H1 (cell line): ENCODE results near the gene ILF2. TPM values are rescaled to one million over a fixed set of nuclear protein-coding genes. Genes with fewer than 3 reads are reported as not detected.

ENCODE experiments used
- CTCF ChIA-PET: fragments of 300-600 bp; sonication (Branson Sonifier 250); formaldehyde crosslinking; loops from one replicate; lab custom pipeline; 2021; ENCODE audit not compliant: partially characterized antibody; lab: Charles Lee
- POLR2A ChIA-PET: fragments of 300-600 bp; sonication (Branson Sonifier 250); formaldehyde crosslinking; loops from one replicate; lab custom pipeline; 2021; ENCODE audit warnings: inconsistent platforms; ENCODE audit not compliant: partially characterized antibody; lab: Charles Lee
- DNase-seq, 2 experiments: peaks; one replicate each; pipeline versions ENCODE4 v3.0.0 to v3.0.0-alpha.2; 2010 to 2022; ENCODE audit warnings: low spot score in 2 of 2, low read depth in 1 of 2, mixed read lengths in 1 of 2
- FAIRE-seq: peaks from 2 replicates; lab custom pipeline; 2011; peaks lifted over from hg19 to GRCh38; lab: Jason Lieb, UNC
- H2AFZ ChIP-seq: 2 replicates; pipeline ENCODE4 v1.8.1; 2012; ENCODE audit warnings: low read length, inconsistent platforms
- H2AK5ac ChIP-seq: 2 replicates; pipeline ENCODE4 v1.6.1; 2013; ENCODE audit warnings: low read depth, low read length
- H2BK120ac ChIP-seq: replicated peaks from 2 replicates; pipeline ENCODE3; 2013; ENCODE audit warnings: low read depth, low read length, inconsistent platforms
- H2BK12ac ChIP-seq: 2 replicates; pipeline ENCODE4 v1.6.1; 2013; ENCODE audit warnings: low read depth, low read length
- H2BK15ac ChIP-seq: 2 replicates; pipeline ENCODE4 v1.6.1; 2013; ENCODE audit warnings: low read length
- H2BK20ac ChIP-seq: 2 replicates; pipeline ENCODE4 v1.6.1; 2013; ENCODE audit warnings: low read length
- H2BK5ac ChIP-seq: 2 replicates; pipeline ENCODE4 v1.6.1; 2013; ENCODE audit warnings: low read depth, low read length
- H3K14ac ChIP-seq: 2 replicates; pipeline ENCODE4 v1.6.1; 2013; ENCODE audit warnings: inconsistent platforms; ENCODE audit not compliant: insufficient read length
- H3K18ac ChIP-seq: 2 replicates; pipeline ENCODE4 v1.6.1; 2013; ENCODE audit warnings: low read length; ENCODE audit errors: extremely low read depth
- H3K23ac ChIP-seq: 2 replicates; pipeline ENCODE4 v1.6.1; 2013; ENCODE audit warnings: inconsistent platforms; ENCODE audit not compliant: insufficient read length
- H3K23me2 ChIP-seq: 2 replicates; pipeline ENCODE4 v1.6.1; 2013; ENCODE audit warnings: low read depth, low read length
- H3K27ac ChIP-seq: 2 replicates; pipeline ENCODE4 v1.6.1; 2011; ENCODE audit warnings: low read depth, low read length, inconsistent platforms
- H3K27me3 ChIP-seq, 4 experiments: replicated peaks in 1 of 4; 1 replicate in 1 of 4; 2 replicates in 3 of 4; pipeline versions ENCODE4 v1.6.1 to v1.8.1; 2011 to 2013; ENCODE audit warnings: low read length in 3 of 4, mild to moderate bottlenecking in 3 of 4, inconsistent platforms in 2 of 4, mixed read lengths in 2 of 4, moderate library complexity in 1 of 4; ENCODE audit not compliant: control insufficient read depth in 3 of 4, insufficient read depth in 3 of 4; ENCODE audit errors: extremely low read depth in 1 of 4
- H3K36me3 ChIP-seq, 4 experiments: 2 replicates each; pipeline versions ENCODE4 v1.6.1 to v1.8.1; 2011 to 2013; ENCODE audit warnings: mild to moderate bottlenecking in 4 of 4, low read length in 3 of 4, moderate library complexity in 2 of 4, control low read depth in 1 of 4, inconsistent platforms in 1 of 4; ENCODE audit not compliant: insufficient read depth in 4 of 4, control insufficient read depth in 2 of 4
- H3K4ac ChIP-seq: replicated peaks from 2 replicates; pipeline ENCODE3; 2013; ENCODE audit warnings: low read length, low read depth, mixed read lengths, inconsistent platforms; ENCODE audit not compliant: insufficient read length
- H3K4me1 ChIP-seq, 4 experiments: replicated peaks in 1 of 4; 1 replicate in 1 of 4; 2 replicates in 3 of 4; pipeline versions ENCODE4 v1.6.1 to v1.8.1; 2011 to 2013; ENCODE audit warnings: low read length in 3 of 4, inconsistent platforms in 2 of 4, mixed read lengths in 1 of 4; ENCODE audit not compliant: insufficient read depth in 4 of 4, control insufficient read depth in 3 of 4
- H3K4me2 ChIP-seq, 2 experiments: 2 replicates each; pipeline versions ENCODE4 v1.6.1 to v1.8.1; 2011 to 2013; ENCODE audit warnings: low read depth in 2 of 2, low read length in 2 of 2, control low read depth in 1 of 2, inconsistent platforms in 1 of 2, mild to moderate bottlenecking in 1 of 2; ENCODE audit not compliant: insufficient read depth in 1 of 2
- H3K4me3 ChIP-seq, 4 experiments: fragments of 200-600, 300-600 bp in 1 of 4; sonication (generic), shearing (Covaris generic), sonication (Bioruptor Twin) in 1 of 4; 2 replicates each; pipeline versions ENCODE4 v1.5.1 to v1.8.1; 2011 to 2016; ENCODE audit warnings: low read length in 4 of 4, low read depth in 3 of 4, control low read depth in 2 of 4, inconsistent platforms in 2 of 4, mild to moderate bottlenecking in 2 of 4, mixed read lengths in 1 of 4, moderate library complexity in 1 of 4; ENCODE audit not compliant: insufficient read depth in 2 of 4; ENCODE audit errors: extremely low read depth in 1 of 4
- H3K56ac ChIP-seq: replicated peaks from 2 replicates; pipeline ENCODE3; 2013; ENCODE audit warnings: low read depth, mild to moderate bottlenecking, mixed read lengths, low read length, inconsistent platforms; ENCODE audit not compliant: insufficient read length
- H3K79me1 ChIP-seq: 2 replicates; pipeline ENCODE4 v1.6.1; 2013; ENCODE audit warnings: low read depth, low read length, control low read depth
- H3K79me2 ChIP-seq, 2 experiments: 2 replicates each; pipeline versions ENCODE4 v1.6.1 to v1.8.1; 2012 to 2013; ENCODE audit warnings: low read length in 2 of 2, mild to moderate bottlenecking in 2 of 2, inconsistent platforms in 1 of 2; ENCODE audit not compliant: insufficient read depth in 2 of 2, control insufficient read depth in 1 of 2
- H3K9ac ChIP-seq, 4 experiments: replicated peaks in 1 of 4; 1 replicate in 1 of 4; 2 replicates in 3 of 4; pipeline versions ENCODE4 v1.6.1 to v1.8.1; 2011 to 2013; ENCODE audit warnings: low read depth in 3 of 4, low read length in 3 of 4, control low read depth in 2 of 4, mild to moderate bottlenecking in 2 of 4, moderate library complexity in 2 of 4, inconsistent platforms in 1 of 4; ENCODE audit errors: extremely low read depth in 1 of 4
- H3K9me3 ChIP-seq, 2 experiments: 2 replicates each; pipeline versions ENCODE4 v1.6.1 to v1.8.1; 2012 to 2013; ENCODE audit warnings: mild to moderate bottlenecking in 2 of 2, moderate library complexity in 2 of 2, control low read depth in 1 of 2, inconsistent platforms in 1 of 2, low read depth in 1 of 2, low read length in 1 of 2, mixed read lengths in 1 of 2; ENCODE audit not compliant: insufficient read depth in 2 of 2
- H4K20me1 ChIP-seq, 2 experiments: replicated peaks in 1 of 2; 2 replicates each; pipeline versions ENCODE3 to v1.8.1; 2011 to 2013; ENCODE audit warnings: inconsistent platforms in 2 of 2, low read length in 2 of 2, mild to moderate bottlenecking in 1 of 2; ENCODE audit not compliant: insufficient read depth in 2 of 2, control insufficient read depth in 1 of 2
- H4K5ac ChIP-seq: 2 replicates; pipeline ENCODE4 v1.6.1; 2013; ENCODE audit warnings: low read length, low read depth, mixed read lengths, inconsistent platforms; ENCODE audit not compliant: insufficient read length
- H4K8ac ChIP-seq: 2 replicates; pipeline ENCODE4 v1.8.0; 2013; ENCODE audit warnings: mild to moderate bottlenecking, moderate library complexity, low read length, inconsistent platforms; ENCODE audit not compliant: insufficient read depth; ENCODE audit errors: extremely low read depth
- H4K91ac ChIP-seq: replicated peaks from 2 replicates; pipeline ENCODE3; 2013; ENCODE audit warnings: low read length, mixed read lengths, inconsistent platforms; ENCODE audit not compliant: insufficient read length
- CREB1 ChIP-seq: IDR thresholded peaks from 2 replicates; pipeline ENCODE4 v1.6.1; 2012; ENCODE audit warnings: inconsistent platforms
- POLR2A ChIP-seq, 2 experiments: IDR thresholded peaks; 1 replicate in 1 of 2; 2 replicates in 1 of 2; pipeline ENCODE4 v1.6.1; 2011; ENCODE audit warnings: low read depth in 2 of 2, low read length in 2 of 2, mild to moderate bottlenecking in 2 of 2; ENCODE audit errors: control extremely low read depth in 1 of 2
- YY1 ChIP-seq: IDR thresholded peaks from 2 replicates; pipeline ENCODE4 v1.6.1; 2011; ENCODE audit warnings: low read depth, mild to moderate bottlenecking, low read length
- WGBS, 2 experiments: shearing (Covaris generic) in 1 of 2; methylation state at CpG; one replicate each; pipeline versions ENCODE4 v1.1.6 to v1.1.7; 2013 to 2015; ENCODE audit warnings: low lambda C conversion rate in 2 of 2, mixed read lengths in 2 of 2, inconsistent platforms in 1 of 2, low coverage in 1 of 2, missing lambda C conversion rate in 1 of 2; ENCODE audit not compliant: insufficient replicate concordance in 2 of 2, insufficient coverage in 1 of 2, insufficient read length in 1 of 2; ENCODE audit errors: extremely low coverage in 1 of 2, missing lambda C conversion rate in 1 of 2; 5-methylcytosine and 5-hydroxymethylcytosine counted together
- polyA plus RNA-seq, 7 experiments: library from polyadenylated mRNA; depleted of rRNA in 3 of 7; stranded (reverse) in 5 of 7; unstranded in 2 of 7; fragments of >200 nt in 5 of 7; fragments of 200-250 nt in 2 of 7; gene quantifications; 1 replicate in 5 of 7; 2 replicates in 1 of 7; 4 replicates in 1 of 7; pipeline versions ENCODE4 v1.2.1 to v1.2.3, GENCODE V29; 2011 to 2013; ENCODE audit warnings: missing spikeins in 2 of 7, mixed read lengths in 2 of 7
- total RNA-seq: library from RNA; stranded (reverse); fragmentation: NEBNext Ultra II Directional; extraction: Animal tissue kit (Norgen Biotek cat#: 25700); gene quantifications from 2 replicates; pipeline ENCODE4 v1.2.1, GENCODE V29; 2021

The ILF2 gene
- total and polyA plus RNA-seq, 2 of the 8 experiments (the other 6 are each of a cell fraction or from before 2014, with no cell fraction given) = 389 to 474 TPM

DNA sequence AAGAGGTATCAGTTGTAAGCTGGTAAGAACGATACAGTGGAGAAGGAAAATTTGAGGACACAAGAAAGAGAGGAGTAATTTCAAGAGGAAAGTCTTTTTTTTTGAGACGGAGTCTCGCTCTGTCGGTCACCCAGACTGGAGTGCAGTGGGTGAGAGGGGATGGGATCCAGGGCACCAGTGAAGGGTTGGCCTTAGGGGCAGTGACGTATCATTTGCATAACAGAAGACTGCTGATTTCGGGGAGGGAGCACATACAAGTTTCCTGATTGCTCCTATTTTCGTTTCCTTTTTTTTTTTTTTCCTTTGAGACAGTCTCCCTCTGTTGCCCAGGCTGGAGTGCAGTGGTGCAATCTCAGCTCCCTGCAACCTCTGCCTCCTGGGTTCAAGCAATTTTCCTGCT is 47.7 kb downstream of the ILF2 start:
- Histone ChIP-seq H3K4me2 (peak overlapping the region in 1 of 2 experiments; percentile 7; a peak in 1 of 4 replicates), H2BK12ac (no peak overlapping the region), H3K23ac (no peak overlapping the region), H3K36me3 (peaks cover 0 to 9% (median 2%) of the 10 kb centered on the region in 4 experiments; a peak in 4 of 8 replicates), H2BK20ac (no peak overlapping the region), H3K4me1 (peaks cover 0 to 9% (median 3%) of the 10 kb centered on the region in 4 experiments; a peak in 5 of 7 replicates), H2BK15ac (no peak overlapping the region), H3K27ac (no peak overlapping the region), H2BK5ac (no peak overlapping the region), H4K91ac (no peak overlapping the region), H3K56ac (no peak overlapping the region), H3K23me2 (peaks cover 7% of the 10 kb centered on the region), H3K27me3 (no peaks in the 10 kb centered on the region), H3K4ac (no peak overlapping the region), H2AFZ (no peak overlapping the region), H2BK120ac (no peak overlapping the region), H3K14ac (no peak overlapping the region), H3K4me3 (no peak overlapping the region), H3K18ac (no peak overlapping the region), H4K5ac (no peak overlapping the region), H3K9me3 (no peaks in the 10 kb centered on the region), H3K79me1 (no peaks in the 10 kb centered on the region), H4K8ac (no peak overlapping the region), H4K20me1 (no peaks in the 10 kb centered on the region), H3K79me2 (no peaks in the 10 kb centered on the region), H2AK5ac (no peak overlapping the region), H3K9ac (peak overlapping the region in 1 of 4 experiments; percentile 18; a peak in 1 of 7 replicates)
- DNase-seq = no peak
- CTCF ChIA-PET = interaction anchor here (0.7 to 10.2 kb wide), 4 partner anchors 10 to 250 kb away, joined by 3 to 115 read pairs (median 8); partner anchors contain the start of gene S100A16
- TF ChIP-seq YY1 = no peak
- TF ChIP-seq CREB1 = no peak
- TF ChIP-seq POLR2A (IDR thresholded peaks at IDR 0.05; ENCODE audit: control extremely low read depth in 1 of 2, low read depth in 2 of 2, low read length in 2 of 2) = no peak
- no peak for FAIRE-seq
- POLR2A ChIA-PET = interaction anchor here (0.6 to 15.6 kb wide), 11 partner anchors 10 to 367 kb away, joined by 3 to 261 read pairs (median 3); partner anchors contain the start of genes CHTOP, RPS27, S100A14 and S100A16
- 63% methylated on average over 7 of the region's 7 CpGs; no CpG with 5 or more reads in 1 of the 2 experiments for WGBS, 2 experiments
